Astrocyte (in vitro differentiated cells and primary cell): ENCODE data around the gene ARHGEF10L. TPM values are rescaled to one million over a fixed set of nuclear protein-coding genes. Genes with fewer than 3 reads are reported as not detected.

Experiments used
- DNase-seq: peaks from one replicate; pipeline ENCODE4 v3.0.0-alpha.2; 2010; ENCODE audit warnings: low read depth
- FAIRE-seq: peaks from 2 replicates; lab custom pipeline; 2011; peaks lifted over from hg19 to GRCh38; lab: Jason Lieb, UNC
- H2AFZ ChIP-seq: 2 replicates; pipeline ENCODE4 v1.6.0; 2012; ENCODE audit warnings: low read depth, low read length, inconsistent platforms
- H3K27ac ChIP-seq: 2 replicates; pipeline ENCODE4 v1.5.1; 2011; ENCODE audit warnings: low read depth, low read length, inconsistent platforms
- H3K27me3 ChIP-seq: 2 replicates; pipeline ENCODE4 v1.6.0; 2011; ENCODE audit warnings: low read length, inconsistent platforms; ENCODE audit not compliant: insufficient read depth
- H3K36me3 ChIP-seq: 2 replicates; pipeline ENCODE4 v1.5.1; 2011; ENCODE audit warnings: low read length, inconsistent platforms; ENCODE audit not compliant: insufficient read depth
- H3K4me1 ChIP-seq: 2 replicates; pipeline ENCODE4 v1.5.1; 2011; ENCODE audit warnings: low read length, inconsistent platforms; ENCODE audit not compliant: insufficient read depth
- H3K4me2 ChIP-seq: 2 replicates; pipeline ENCODE4 v1.6.0; 2012; ENCODE audit warnings: low read length, inconsistent platforms
- H3K4me3 ChIP-seq: 2 replicates; pipeline ENCODE4 v1.5.1; 2011; ENCODE audit warnings: low read depth, mild to moderate bottlenecking, low read length, inconsistent platforms; ENCODE audit not compliant: insufficient read depth
- H3K79me2 ChIP-seq: 2 replicates; pipeline ENCODE4 v1.6.0; 2012; ENCODE audit warnings: mild to moderate bottlenecking, low read length, inconsistent platforms; ENCODE audit not compliant: insufficient read depth
- H3K9ac ChIP-seq: 2 replicates; pipeline ENCODE4 v1.6.0; 2012; ENCODE audit warnings: mild to moderate bottlenecking, low read length, inconsistent platforms
- H3K9me3 ChIP-seq: 2 replicates; pipeline ENCODE4 v1.5.1; 2012; ENCODE audit warnings: low read depth, mild to moderate bottlenecking, low read length, inconsistent platforms; ENCODE audit not compliant: insufficient read depth
- H4K20me1 ChIP-seq: 2 replicates; pipeline ENCODE4 v1.6.0; 2012; ENCODE audit warnings: low read length, inconsistent platforms; ENCODE audit not compliant: insufficient read depth
- H3K27ac Mint-ChIP-seq: one replicate; pipeline ENCODE4 v1.8.0; 2021; ENCODE audit warnings: mild to moderate bottlenecking, mixed read lengths; ENCODE audit not compliant: unreplicated experiment
- H3K27me3 Mint-ChIP-seq: one replicate; pipeline ENCODE4 v1.8.0; 2021; ENCODE audit warnings: low read depth, mixed read lengths; ENCODE audit not compliant: unreplicated experiment
- H3K36me3 Mint-ChIP-seq: one replicate; pipeline ENCODE4 v1.8.0; 2021; ENCODE audit warnings: low read depth, mixed read lengths; ENCODE audit not compliant: unreplicated experiment
- H3K4me1 Mint-ChIP-seq: one replicate; pipeline ENCODE4 v1.8.0; 2021; ENCODE audit warnings: low read depth, mixed read lengths; ENCODE audit not compliant: unreplicated experiment
- H3K4me3 Mint-ChIP-seq: one replicate; pipeline ENCODE4 v1.8.0; 2021; ENCODE audit warnings: mild to moderate bottlenecking, moderate library complexity, mixed read lengths; ENCODE audit not compliant: unreplicated experiment
- H3K9me3 Mint-ChIP-seq: one replicate; pipeline ENCODE4 v1.8.0; 2021; ENCODE audit warnings: mild to moderate bottlenecking, mixed read lengths; ENCODE audit not compliant: unreplicated experiment
- EZH2 ChIP-seq: IDR thresholded peaks from 2 replicates; pipeline ENCODE4 v1.6.1; 2012; ENCODE audit warnings: mild to moderate bottlenecking, low read length, inconsistent platforms; ENCODE audit not compliant: insufficient read depth
- total RNA-seq: library from RNA; stranded (reverse); gene quantifications from 2 replicates; pipeline ENCODE4 v1.2.1, GENCODE V29; 2021
- TF ChIP-seq, protein P1 (sequence below): IDR thresholded peaks from 2 replicates; pipeline ENCODE4 v1.5.1; 2011; ENCODE audit warnings: low read depth, mild to moderate bottlenecking, inconsistent platforms, low read length, moderate library complexity; ENCODE audit not compliant: insufficient read depth

The ARHGEF10L gene
- total RNA-seq, 1 donor from 2014 or later: 14.2 TPM

DNA sequence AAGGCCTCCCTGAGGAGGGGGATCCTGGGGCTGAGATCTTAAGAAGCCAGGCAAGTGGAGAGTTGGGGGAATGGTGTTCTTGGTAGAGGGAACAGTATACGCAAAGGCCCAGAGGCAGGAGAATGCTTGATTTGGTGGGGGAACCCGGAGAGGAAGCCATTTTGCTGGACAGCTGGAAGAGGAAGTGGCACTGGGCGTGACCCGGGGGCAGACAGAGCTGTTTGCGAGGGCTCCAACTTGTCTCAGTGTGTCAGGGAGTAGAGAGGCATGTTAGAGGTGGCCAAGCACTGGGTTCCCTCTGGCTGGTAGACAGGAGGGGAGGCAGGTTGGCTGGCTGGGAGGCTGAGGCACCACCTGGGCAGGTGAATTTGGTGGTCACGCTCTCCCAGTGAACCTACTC lies 119.3 kb downstream of the ARHGEF10L start:
- Histone ChIP-seq H3K4me3 (no peak overlapping the region), H3K9ac (no peak overlapping the region), H2AFZ (no peak overlapping the region), H3K4me2 (no peak overlapping the region), H3K36me3 (no peaks in the 10 kb centered on the region), H3K4me1 (no peaks in the 10 kb centered on the region), H3K27ac (no peak overlapping the region), H4K20me1 (peaks cover 23% of the 10 kb centered on the region), H3K9me3 (no peaks in the 10 kb centered on the region), H3K79me2 (no peaks in the 10 kb centered on the region), H3K27me3 (no peaks in the 10 kb centered on the region)
- TF ChIP-seq, protein P1, sequence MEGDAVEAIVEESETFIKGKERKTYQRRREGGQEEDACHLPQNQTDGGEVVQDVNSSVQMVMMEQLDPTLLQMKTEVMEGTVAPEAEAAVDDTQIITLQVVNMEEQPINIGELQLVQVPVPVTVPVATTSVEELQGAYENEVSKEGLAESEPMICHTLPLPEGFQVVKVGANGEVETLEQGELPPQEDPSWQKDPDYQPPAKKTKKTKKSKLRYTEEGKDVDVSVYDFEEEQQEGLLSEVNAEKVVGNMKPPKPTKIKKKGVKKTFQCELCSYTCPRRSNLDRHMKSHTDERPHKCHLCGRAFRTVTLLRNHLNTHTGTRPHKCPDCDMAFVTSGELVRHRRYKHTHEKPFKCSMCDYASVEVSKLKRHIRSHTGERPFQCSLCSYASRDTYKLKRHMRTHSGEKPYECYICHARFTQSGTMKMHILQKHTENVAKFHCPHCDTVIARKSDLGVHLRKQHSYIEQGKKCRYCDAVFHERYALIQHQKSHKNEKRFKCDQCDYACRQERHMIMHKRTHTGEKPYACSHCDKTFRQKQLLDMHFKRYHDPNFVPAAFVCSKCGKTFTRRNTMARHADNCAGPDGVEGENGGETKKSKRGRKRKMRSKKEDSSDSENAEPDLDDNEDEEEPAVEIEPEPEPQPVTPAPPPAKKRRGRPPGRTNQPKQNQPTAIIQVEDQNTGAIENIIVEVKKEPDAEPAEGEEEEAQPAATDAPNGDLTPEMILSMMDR: no peak
- TF ChIP-seq EZH2: no peak
- H3K4me1 Mint-ChIP-seq: peaks cover 1% of the 10 kb centered on the region
- no peaks in the 10 kb centered on the region for H3K27me3 Mint-ChIP-seq
- DNase-seq (no peak), FAIRE-seq (no peak)
- H3K9me3 Mint-ChIP-seq: no peaks in the 10 kb centered on the region
- H3K27ac Mint-ChIP-seq: no peak overlapping the region
- no peak overlapping the region for H3K4me3 Mint-ChIP-seq
- peaks cover 4% of the 10 kb centered on the region for H3K36me3 Mint-ChIP-seq

DNA sequence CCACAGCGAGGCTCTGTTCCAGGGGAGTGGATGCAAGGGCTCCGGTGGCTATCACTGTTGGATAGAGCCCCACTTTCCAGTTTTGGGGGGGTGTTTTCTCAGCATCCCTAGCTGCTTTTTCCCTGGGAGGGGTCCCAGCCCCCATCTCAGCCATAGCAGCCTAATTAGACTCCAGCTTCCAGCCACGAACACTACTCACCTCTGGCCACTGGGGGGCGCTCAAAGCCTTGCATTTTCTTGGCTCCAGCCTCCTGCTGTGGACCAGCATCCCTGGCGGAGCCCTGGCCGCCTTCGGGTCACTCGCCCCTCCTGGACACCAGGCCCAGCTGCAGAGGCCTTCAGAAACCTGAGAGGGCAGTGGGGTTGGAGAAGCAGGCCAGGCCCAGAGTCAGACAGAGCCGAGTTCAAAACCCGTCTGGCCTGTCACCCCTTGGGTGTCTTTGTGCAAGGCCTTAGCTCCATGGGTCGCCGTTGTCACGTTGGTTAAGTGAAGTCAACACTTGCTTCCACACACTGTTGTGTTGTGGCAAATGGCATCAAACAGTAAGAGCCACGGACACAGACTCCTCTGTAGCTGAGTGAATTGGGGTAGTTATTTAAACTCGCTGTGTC lies 122.2 kb downstream of the ARHGEF10L start:
- H3K27ac Mint-ChIP-seq: no peak overlapping the region
- no peaks in the 10 kb centered on the region for H3K27me3 ChIP-seq
- FAIRE-seq: no peak

DNA sequence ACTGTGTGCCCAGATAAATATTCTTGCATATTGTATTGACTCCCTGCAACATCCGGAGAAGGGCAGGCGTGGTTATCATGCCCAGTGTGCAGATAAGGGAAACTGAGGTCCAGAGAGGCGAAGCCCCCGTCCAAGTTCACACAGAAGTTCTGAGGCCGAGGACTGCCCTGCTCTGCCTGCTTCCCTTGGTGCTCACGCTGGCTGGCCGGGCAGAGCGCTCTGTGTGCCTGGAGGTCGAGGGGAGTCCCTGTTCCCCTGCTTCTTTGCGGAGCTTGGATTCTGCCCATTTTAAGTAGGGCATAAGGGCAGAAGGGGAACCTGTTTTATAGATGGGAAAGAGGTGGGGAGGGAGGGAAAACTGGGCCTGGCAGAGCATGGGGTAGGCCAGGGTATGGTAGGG lies 122.8 kb downstream of the ARHGEF10L start:
- TF ChIP-seq EZH2: no peak
- TF ChIP-seq, protein P1: no peak
- Mint-ChIP-seq H3K27me3 (no peaks in the 10 kb centered on the region), H3K36me3 (peaks cover 10% of the 10 kb centered on the region), H3K4me1 (no peaks in the 10 kb centered on the region), H3K27ac (no peak overlapping the region), H3K9me3 (no peaks in the 10 kb centered on the region), H3K4me3 (no peak overlapping the region)
- H3K27me3 ChIP-seq: no peaks in the 10 kb centered on the region
- no peak overlapping the region for H3K27ac ChIP-seq
- no peak for DNase-seq
- H3K9me3 ChIP-seq: no peaks in the 10 kb centered on the region
- H2AFZ ChIP-seq: no peak overlapping the region
- no peak for FAIRE-seq
- H3K79me2 ChIP-seq: no peaks in the 10 kb centered on the region
- H3K4me3 ChIP-seq: no peak overlapping the region
- peaks cover 3% of the 10 kb centered on the region for H3K36me3 ChIP-seq
- no peak overlapping the region for H3K4me2 ChIP-seq
- H3K4me1 ChIP-seq: no peaks in the 10 kb centered on the region
- H3K9ac ChIP-seq: no peak overlapping the region
- H4K20me1 ChIP-seq: peaks cover 17% of the 10 kb centered on the region

More for the DNA sequence above, 122.2 kb downstream of the ARHGEF10L start:
- Histone ChIP-seq H2AFZ (no peak overlapping the region), H4K20me1 (peaks cover 17% of the 10 kb centered on the region), H3K36me3 (peaks cover 3% of the 10 kb centered on the region), H3K9me3 (no peaks in the 10 kb centered on the region), H3K9ac (no peak overlapping the region), H3K4me1 (no peaks in the 10 kb centered on the region), H3K27ac (no peak overlapping the region), H3K79me2 (no peaks in the 10 kb centered on the region), H3K4me3 (no peak overlapping the region), H3K4me2 (no peak overlapping the region)
- TF ChIP-seq, protein P1: peak; percentile 76
- TF ChIP-seq EZH2: no peak
- Mint-ChIP-seq H3K9me3 (no peaks in the 10 kb centered on the region), H3K4me3 (no peak overlapping the region), H3K36me3 (peaks cover 10% of the 10 kb centered on the region), H3K4me1 (no peaks in the 10 kb centered on the region), H3K27me3 (no peaks in the 10 kb centered on the region)
- DNase-seq: peak; percentile 11
